ENCODE results near the gene CPNE8.

DNA sequence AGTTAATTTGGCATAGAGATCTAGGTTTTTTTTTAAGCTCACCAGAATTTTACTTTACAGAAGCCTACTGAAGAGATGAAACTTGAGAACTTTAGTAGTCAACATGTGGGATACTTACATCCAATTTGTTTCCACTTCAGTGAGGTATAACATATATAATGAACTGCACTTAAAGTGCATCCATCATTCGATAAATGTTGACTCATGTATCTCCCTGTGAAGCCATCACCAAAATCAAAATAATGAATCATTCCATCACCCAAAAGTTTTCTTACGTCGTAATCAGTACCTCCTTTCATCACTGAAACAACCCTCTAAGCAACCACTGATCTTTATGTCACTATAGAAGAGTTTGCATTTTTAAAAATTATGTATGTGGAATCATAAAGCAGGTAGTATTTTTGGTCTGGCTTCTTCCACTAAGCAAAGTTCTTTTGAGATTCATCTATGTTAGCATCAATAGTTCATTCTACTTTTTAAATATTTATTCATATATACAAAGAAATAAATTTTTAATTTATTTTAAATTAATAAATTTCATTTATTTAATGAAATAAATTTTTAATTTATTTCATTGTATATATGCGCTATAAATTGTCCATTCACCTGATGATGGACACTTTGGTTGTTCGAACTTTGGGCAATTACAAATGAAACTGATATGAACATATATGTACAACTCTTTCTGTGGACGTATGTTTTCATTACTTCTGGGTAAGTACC is 2.0 kb upstream of the CPNE8 start:
- no peak for TF ChIP-seq CTCF (conservative IDR thresholded peaks at IDR 0.05; ENCODE audit: low read depth, low read length)
- TF ChIP-seq RCOR1 (IDR thresholded peaks at IDR 0.05; ENCODE audit: insufficient replicate concordance, low read length), result no peak
- TF ChIP-seq RFX5 (IDR thresholded peaks at IDR 0.05; ENCODE audit: low read depth, low read length), result no peak
- TF ChIP-seq MAZ (IDR thresholded peaks at IDR 0.05; ENCODE audit: borderline replicate concordance, low read depth, low read length), result no peak
- TF ChIP-seq POLR2A (IDR thresholded peaks at IDR 0.05; ENCODE audit: low read depth, low read length), result no peak
- no peak for TF ChIP-seq RAD21 (IDR thresholded peaks at IDR 0.05; ENCODE audit: low read length)
- no peak for TF ChIP-seq CEBPB (IDR thresholded peaks at IDR 0.05; ENCODE audit: low read depth, low read length)
- no peak for TF ChIP-seq SMC3 (IDR thresholded peaks at IDR 0.05; ENCODE audit: low read depth, low read length)
